SK-N-SH treated with all-trans-retinoic acid at 6 μM for 48 hours (cell line): ENCODE data around the gene KCNJ12.
"Not testable (repeated sequence)": the region's sequence is repeated elsewhere in the genome, so short reads cannot be mapped to it uniquely, and the experiment has no call there.

Experiments used
- ARNTL ChIP-seq: fragments of 450-650 bp; formaldehyde crosslinking; IDR thresholded peaks from 2 replicates; pipeline ENCODE4 v1.5.0; 2020; ENCODE audit warnings: low read depth, mild to moderate bottlenecking, moderate library complexity, borderline replicate concordance
- CSRNP3 ChIP-seq: fragments of 250-450 bp; sonication (Bioruptor Pico); IDR thresholded peaks from 2 replicates; pipeline ENCODE4 v1.5.1; 2021; ENCODE audit warnings: mild to moderate bottlenecking, moderate library complexity
- ISL1 ChIP-seq: fragments of 250-450 bp; sonication (Bioruptor Pico); IDR thresholded peaks from 2 replicates; pipeline ENCODE4 v2.1.2; 2022; ENCODE audit warnings: mild to moderate bottlenecking, moderate library complexity
- PATZ1 ChIP-seq: fragments of 250-450 bp; sonication (Bioruptor Pico); IDR thresholded peaks from 2 replicates; pipeline ENCODE4 v1.8.0; 2020; ENCODE audit warnings: mild to moderate bottlenecking, moderate library complexity, borderline replicate concordance
- RARB ChIP-seq: fragments of 250-450 bp; sonication (Bioruptor Pico); IDR thresholded peaks from 2 replicates; pipeline ENCODE4 v1.8.0; 2021; ENCODE audit warnings: mild to moderate bottlenecking, moderate library complexity
- SNAI2 ChIP-seq: fragments of 250-450 bp; sonication (Bioruptor Pico); IDR thresholded peaks from 2 replicates; pipeline ENCODE4 v1.5.0; 2020; ENCODE audit warnings: mild to moderate bottlenecking, moderate library complexity
- TSHZ2 ChIP-seq: fragments of 250-450 bp; sonication (Bioruptor Pico); IDR thresholded peaks from 2 replicates; pipeline ENCODE4 v1.5.0; 2020; ENCODE audit warnings: mild to moderate bottlenecking, moderate library complexity
- ZFP30 ChIP-seq: fragments of 450-650 bp; formaldehyde crosslinking; IDR thresholded peaks from 2 replicates; pipeline ENCODE4 v1.5.0; 2022; ENCODE audit warnings: mild to moderate bottlenecking, moderate library complexity
- ZNF565 ChIP-seq: fragments of 450-650 bp; formaldehyde crosslinking; conservative IDR thresholded peaks from 2 replicates; pipeline ENCODE4 v1.5.0; 2020; ENCODE audit warnings: low read depth, mild to moderate bottlenecking, moderate library complexity
- ZNF70 ChIP-seq: fragments of 450-650 bp; formaldehyde crosslinking; IDR thresholded peaks from 2 replicates; pipeline ENCODE4 v1.5.0; 2020; ENCODE audit warnings: mild to moderate bottlenecking, moderate library complexity
- ZNF8 ChIP-seq: fragments of 450-650 bp; formaldehyde crosslinking; IDR thresholded peaks from 2 replicates; pipeline ENCODE4 v1.5.0; 2020; ENCODE audit warnings: mild to moderate bottlenecking, moderate library complexity

- TF ChIP-seq ZFP30; ARNTL (CRISPR knock-in tag); ZNF70 (CRISPR knock-in tag); ZNF565 (CRISPR knock-in tag); PATZ1 (CRISPR knock-in tag); RARB (CRISPR knock-in tag); TSHZ2 (CRISPR knock-in tag); SNAI2 (CRISPR knock-in tag); CSRNP3 (CRISPR knock-in tag); ISL1 (CRISPR knock-in tag); ZNF8 (CRISPR knock-in tag): not testable (repeated sequence)
Measured at GRCh38 chr17:21402926-21403325, 26.8 kb downstream of the KCNJ12 start.
